Omental fat pad (tissue), 4 donors: Measurements from ENCODE around the gene UTP20. TPM values are rescaled to one million over a fixed set of nuclear protein-coding genes. Genes with fewer than 3 reads are reported as not detected.

ENCODE experiments used
- ATAC-seq: fragments of 150-250 bp; one replicate; pipeline ENCODE4 v1.9.1; 2016; ENCODE audit warnings: mild to moderate bottlenecking, moderate library complexity; ENCODE audit not compliant: low FRiP score
- DNase-seq: peaks from one replicate; pipeline ENCODE4 v3.0.0-alpha.2; 2019; ENCODE audit warnings: low spot score
- total RNA-seq, 4 donors: library from RNA; depleted of rRNA; stranded (reverse); fragments of >200 nt; gene quantifications; one replicate each; pipeline ENCODE4 v1.1.0, GENCODE V29; 2016
- TF ChIP-seq, protein P1 (sequence below), 3 donors: fragments of 450-650 bp; IDR thresholded peaks; one replicate each; pipeline ENCODE4 v1.5.1; 2016 to 2017; ENCODE audit warnings: antibody characterized with exemption in 3 of 3, mild to moderate bottlenecking in 3 of 3, moderate library complexity in 2 of 3

Gene UTP20
- total RNA-seq, 4 donors from 2014 or later = 14.0 to 31.5 (median 15.7) TPM

- ATAC-seq (no peak), DNase-seq (no peak)
- TF ChIP-seq, protein P1, sequence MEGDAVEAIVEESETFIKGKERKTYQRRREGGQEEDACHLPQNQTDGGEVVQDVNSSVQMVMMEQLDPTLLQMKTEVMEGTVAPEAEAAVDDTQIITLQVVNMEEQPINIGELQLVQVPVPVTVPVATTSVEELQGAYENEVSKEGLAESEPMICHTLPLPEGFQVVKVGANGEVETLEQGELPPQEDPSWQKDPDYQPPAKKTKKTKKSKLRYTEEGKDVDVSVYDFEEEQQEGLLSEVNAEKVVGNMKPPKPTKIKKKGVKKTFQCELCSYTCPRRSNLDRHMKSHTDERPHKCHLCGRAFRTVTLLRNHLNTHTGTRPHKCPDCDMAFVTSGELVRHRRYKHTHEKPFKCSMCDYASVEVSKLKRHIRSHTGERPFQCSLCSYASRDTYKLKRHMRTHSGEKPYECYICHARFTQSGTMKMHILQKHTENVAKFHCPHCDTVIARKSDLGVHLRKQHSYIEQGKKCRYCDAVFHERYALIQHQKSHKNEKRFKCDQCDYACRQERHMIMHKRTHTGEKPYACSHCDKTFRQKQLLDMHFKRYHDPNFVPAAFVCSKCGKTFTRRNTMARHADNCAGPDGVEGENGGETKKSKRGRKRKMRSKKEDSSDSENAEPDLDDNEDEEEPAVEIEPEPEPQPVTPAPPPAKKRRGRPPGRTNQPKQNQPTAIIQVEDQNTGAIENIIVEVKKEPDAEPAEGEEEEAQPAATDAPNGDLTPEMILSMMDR (IDR thresholded peaks at IDR 0.05) = no peak
Observed at GRCh38 chr12:101336437-101336836, 56.5 kb downstream of the UTP20 start.

- no peak for ATAC-seq
- TF ChIP-seq, protein P1 (IDR thresholded peaks at IDR 0.05) = no peak
- no peak for DNase-seq
Observed at GRCh38 chr12:101338087-101338486, 58.2 kb downstream of the UTP20 start.

GRCh38 chr12:101343893-101344292 lies 64.0 kb downstream of the UTP20 start:
- ATAC-seq (no peak), DNase-seq (no peak)
- TF ChIP-seq, protein P1 (IDR thresholded peaks at IDR 0.05) = no peak

DNA sequence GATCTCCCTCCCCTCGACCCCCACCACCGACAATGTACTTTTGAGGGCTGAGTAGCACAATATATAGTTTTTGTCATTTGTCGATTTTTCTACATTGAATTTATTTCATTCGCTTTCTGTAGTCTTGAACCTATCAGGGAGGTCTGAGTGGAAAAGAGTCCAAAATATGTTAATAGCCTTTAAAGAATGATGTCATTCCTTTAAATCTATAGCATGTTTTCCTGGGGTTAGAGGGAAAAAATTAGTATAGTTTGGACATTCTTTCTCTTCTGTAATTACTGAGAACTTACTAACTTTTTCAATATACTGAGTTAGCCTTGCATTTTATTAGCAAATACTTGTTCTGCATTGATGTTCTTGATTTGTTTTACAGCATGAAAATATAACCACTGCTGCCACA lies 71.8 kb downstream of the UTP20 start:
- TF ChIP-seq, protein P1 (IDR thresholded peaks at IDR 0.05) = no peak
- ATAC-seq (no peak), DNase-seq (no peak)

DNA sequence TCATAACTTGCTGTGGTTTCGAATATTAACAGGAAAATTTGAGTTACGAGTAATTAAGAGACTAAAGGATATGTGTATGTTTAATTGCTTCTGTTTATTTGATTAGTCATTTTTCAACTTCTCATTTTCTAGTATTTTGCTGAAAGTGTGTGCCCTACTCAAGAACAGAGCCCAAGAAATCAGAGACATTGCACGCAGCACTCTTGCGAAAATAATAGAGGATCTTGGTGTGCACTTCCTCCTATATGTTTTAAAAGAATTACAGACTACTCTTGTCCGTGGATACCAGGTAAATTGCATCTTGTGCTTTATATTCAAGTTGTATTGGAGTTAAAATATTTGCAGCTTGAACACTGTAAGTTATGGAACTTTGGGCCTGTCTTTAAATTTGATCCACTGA lies 76.9 kb downstream of the UTP20 start:
- no peak for ATAC-seq
- DNase-seq = no peak
- TF ChIP-seq, protein P1 (IDR thresholded peaks at IDR 0.05) = no peak

DNA sequence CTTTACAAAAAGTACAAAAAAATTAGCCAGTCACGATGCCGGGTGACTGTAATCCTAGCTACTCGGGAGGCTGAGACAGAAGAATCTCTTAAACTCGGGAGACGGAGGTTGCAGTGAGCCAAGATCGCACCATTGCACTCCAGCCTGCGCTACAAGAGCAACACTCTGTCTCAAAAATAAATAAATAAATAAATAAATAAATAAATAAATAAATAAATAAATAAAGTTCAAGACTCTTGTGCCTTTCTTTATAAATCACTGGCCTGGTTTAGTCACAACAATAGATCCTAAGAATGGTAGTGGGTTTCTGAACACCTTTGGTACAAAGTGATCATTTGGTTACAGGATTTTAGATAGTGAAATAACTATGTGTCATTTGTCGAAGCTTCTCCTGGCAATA lies 81.5 kb downstream of the UTP20 start:
- DNase-seq (no peak), ATAC-seq (no peak)
- TF ChIP-seq, protein P1 (IDR thresholded peaks at IDR 0.05) = no peak

DNA sequence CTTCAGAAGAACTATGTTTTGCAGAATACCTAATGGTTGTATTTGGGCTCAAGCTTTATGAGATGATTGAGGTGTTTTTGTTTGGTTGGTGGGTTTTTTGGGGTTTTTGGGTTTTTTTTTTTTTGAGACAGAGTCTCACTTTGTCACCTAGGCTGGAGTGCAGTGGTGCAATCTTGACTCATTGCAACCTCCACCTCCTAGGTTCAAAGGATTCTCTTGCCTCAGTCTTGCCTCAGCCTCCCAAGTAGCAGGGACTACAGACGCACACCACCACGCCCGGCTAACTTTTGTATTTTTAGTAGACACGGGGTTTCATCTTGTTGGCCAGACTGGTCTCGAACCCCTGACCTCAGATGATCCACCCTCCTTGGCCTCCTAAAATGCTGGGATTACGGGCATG lies 88.1 kb downstream of the UTP20 start:
- ATAC-seq (no peak), DNase-seq (no peak)
- TF ChIP-seq, protein P1 (IDR thresholded peaks at IDR 0.05) = no peak
